NCI-H187 (cell line): ENCODE measurements around the gene MARK4.
"Not testable (repeated sequence)": the region's sequence is repeated elsewhere in the genome, so short reads cannot be mapped to it uniquely, and the experiment has no call there.

ENCODE experiments used
- DNase-seq, 2 experiments: peaks; one replicate each; lab custom pipeline; 2025; lab: John Stamatoyannopoulos, UW

The MARK4 gene

GRCh38 chr19:45305421-45305820 lies 54.4 kb downstream of the MARK4 start:
- no peak for DNase-seq

- no peak for DNase-seq
Observed at GRCh38 chr19:45306040-45306439, 55.0 kb downstream of the MARK4 start.

GRCh38 chr19:45306518-45307027 lies 55.5 kb downstream of the MARK4 start:
- DNase-seq, result no peak

DNA sequence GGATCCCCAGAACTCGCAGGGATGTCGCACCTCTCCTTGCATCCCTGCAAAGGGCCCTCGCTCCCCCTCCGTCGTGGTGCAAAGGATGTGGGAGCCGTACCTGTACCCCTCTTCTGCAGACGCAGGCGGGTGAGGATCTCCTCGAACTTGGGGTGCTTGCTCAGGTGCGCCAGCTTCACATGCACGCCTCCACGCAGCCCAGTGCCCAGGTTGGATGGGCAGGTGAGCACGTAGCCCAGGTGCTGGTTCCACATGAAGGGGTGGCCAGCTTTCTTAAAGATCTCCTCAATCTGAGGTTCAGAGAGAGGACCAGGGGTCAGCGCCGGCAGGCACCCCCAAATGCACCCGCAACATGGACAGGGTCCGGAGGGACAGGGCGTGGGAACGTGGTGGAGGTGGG lies 56.3 kb downstream of the MARK4 start:
- DNase-seq, result no peak

- DNase-seq, result not testable (repeated sequence)
Observed at GRCh38 chr19:45309322-45309721, 58.3 kb downstream of the MARK4 start.

DNA sequence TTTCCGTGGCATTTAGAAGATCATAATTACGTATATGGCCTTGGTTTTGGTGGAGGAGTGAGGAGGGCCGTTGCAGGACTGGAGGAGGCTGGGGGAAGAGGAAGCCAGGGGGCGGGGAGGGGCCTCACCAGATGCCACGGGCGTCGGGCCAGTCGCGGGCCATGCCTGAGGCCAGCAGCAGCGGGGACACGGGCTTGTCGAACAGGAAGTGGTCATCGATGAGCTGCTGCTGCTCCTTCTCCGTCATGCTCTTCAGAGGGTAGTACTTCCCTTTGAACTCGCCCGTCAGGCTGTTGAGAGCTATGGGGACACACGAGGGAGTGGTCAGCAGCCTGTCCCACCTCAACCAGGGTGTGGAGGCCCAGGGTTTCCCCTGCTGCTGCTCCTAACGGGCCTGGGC lies 60.5 kb downstream of the MARK4 start:
- DNase-seq, result no peak

DNA sequence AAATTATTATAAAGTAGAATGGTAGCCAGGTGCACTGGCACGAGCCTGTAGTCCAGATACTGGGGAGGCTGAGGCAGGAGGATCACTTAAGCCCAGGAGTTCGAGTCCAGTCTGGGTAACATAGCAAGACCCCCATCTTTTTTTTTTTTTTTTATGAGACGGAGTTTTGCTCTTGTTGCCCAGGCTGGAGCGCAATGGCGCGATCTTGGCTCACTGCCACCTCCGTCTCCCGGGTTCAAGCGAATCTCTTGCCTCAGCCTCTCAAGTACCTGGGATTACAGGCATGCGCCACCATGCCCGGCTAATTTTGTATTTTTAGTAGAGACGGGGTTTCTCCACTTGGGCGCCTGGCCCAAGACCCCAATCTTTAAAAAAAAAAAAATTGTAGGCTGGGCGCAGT lies 61.2 kb downstream of the MARK4 start:
- DNase-seq, result not testable (repeated sequence)

DNA sequence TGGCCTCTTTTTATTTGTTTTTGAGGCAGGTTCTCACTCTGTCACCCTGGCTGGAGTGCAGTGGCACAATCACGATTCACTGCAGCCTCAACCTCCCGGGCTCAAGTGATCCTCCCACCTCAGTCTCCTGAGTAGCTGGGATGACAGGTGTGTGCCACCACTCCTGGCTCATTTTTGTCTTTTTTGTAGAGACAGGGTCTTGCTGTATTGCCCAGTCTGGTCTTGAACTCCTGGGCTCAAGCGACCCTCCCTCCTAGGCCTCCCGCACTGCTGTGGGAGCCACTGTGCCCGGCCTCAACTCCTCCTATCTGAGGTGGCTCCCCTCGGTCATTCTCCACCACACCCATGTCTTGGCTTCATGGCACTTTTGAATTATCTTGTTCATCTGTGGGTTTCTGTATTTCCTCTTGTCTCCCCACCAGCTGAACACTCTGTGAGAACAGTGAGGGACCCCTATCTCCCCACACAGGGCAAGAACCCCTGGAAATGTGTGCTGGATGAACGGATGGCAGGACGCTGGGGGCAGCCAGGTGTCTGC lies 63.7 kb downstream of the MARK4 start:
- DNase-seq, result no peak

GRCh38 chr19:45315304-45315703 lies 64.2 kb downstream of the MARK4 start:
- DNase-seq, result no peak

- DNase-seq, result no peak
Observed at GRCh38 chr19:45320997-45321775, 70.1 kb downstream of the MARK4 start.

DNA sequence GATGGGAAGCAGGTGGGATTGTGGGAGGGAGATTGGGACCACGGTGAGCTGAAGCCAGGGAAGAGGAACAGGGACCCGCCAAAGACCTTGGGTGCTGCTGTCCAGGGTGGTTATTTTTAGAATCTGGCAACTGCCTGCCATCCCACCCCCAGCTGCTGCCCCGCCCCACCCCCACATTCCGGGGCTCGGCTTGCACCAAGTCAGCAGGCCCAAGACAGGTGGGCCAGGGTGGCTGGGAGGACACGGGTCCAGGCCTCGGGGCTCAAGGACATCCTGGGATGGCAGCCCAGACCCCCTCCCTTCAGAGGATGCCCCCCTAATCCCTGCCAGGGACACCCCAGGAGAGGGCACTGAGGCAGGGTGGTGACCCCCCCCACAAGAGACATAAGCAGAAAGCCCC lies 70.8 kb downstream of the MARK4 start:
- no peak for DNase-seq

DNA sequence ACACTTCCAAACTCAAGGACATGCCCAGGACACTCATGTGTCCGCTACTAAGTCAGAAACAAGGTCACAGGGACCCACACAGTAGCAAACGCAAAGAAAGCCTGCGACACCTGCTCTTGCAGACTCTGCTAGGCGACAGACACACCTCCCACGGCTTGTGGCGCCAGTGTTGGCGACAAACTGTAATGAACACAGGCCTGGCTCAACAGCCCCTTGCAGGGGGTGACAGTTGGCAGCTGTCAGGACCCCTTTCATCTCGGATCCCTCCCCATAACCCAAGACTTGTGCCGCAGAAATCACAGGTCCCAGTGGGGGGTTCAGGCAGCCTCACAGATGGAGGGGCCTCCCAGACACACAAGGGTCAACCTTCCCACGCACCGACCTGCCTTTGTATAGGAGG lies 71.2 kb downstream of the MARK4 start:
- no peak for DNase-seq

DNA sequence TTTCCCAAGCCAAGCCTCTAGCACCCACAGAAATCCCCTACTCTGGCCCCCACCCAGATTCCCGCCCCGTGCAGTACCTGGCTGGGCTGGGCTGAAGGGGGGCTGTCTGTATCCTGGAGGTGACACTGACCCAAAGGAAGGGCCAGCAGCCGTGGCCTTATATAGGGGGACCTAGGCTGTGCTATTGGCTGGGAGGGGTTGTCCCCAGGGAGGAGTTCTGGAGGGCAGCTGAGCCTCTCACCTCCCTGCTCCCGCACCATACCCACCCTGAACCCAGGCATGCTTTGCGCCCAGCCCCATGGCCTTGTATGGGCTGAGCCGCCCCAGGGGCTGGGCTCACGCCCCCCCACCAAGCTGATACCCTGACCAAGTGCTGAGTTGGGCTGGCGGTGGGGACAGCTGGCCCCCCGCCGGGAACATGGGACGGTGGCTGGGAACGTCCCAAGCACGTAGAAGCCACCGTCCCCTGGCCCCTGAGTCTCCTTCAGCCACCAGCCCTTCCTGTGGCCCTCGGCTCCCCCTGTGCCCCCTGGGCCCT lies 71.7 kb downstream of the MARK4 start, which contains the start of gene CKM:
Gene CKM, minus strand, starts transcription at position 132 of the 538 bp plus-strand sequence. CDS start 3,162 bp downstream, outside the sequence.
- DNase-seq, result no peak

- DNase-seq, result no peak
Observed at GRCh38 chr19:45323671-45324081, 72.6 kb downstream of the MARK4 start.

DNA sequence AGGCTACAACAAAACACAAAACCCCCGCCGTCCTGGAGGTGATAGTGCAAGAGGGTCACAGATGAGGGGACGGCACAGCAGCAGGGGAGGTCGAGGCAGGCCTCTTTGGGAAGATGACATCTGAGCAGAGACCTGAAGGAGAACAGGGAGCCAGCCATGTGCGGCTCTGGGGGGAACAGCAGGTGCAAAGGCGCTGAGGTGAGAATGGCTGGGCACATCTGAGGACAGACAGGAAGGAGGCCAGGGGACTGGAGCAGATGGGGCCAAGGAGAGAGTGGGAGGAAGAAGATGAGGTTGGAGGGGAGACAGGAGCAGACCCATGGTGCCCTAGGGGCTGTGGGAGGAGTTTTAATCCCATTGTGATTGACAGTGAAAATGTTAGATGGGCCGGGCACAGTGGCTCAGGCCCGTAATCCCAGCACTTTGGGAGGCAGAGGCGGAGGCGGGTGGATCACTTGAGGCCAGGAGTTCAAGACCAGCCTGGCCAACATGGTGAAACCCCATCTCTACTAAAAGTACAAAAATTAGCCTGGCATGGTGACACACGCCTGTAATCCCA lies 73.4 kb downstream of the MARK4 start:
- DNase-seq, result no peak

- DNase-seq, result no peak
Observed at GRCh38 chr19:45327404-45328143, 76.5 kb downstream of the MARK4 start.

DNA sequence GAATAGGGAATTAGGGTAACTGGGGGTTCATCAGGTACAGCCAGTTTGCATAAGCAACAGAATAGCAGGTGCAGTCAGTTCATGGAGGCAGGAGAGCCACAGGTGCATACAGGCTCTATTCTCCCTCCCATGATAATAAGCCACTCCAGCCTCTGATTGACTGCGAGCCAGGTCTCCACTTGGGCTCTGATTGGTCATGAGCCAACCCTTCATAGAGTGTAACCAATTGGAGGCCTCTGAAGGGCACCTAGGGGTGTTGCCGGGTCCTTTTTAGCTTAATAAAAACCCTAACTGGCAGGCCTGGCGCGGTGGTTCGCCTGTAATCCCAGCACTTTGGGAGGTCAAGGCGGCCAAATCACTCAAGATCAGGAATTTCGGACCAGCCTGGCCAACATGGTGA lies 80.3 kb downstream of the MARK4 start:
- no peak for DNase-seq

GRCh38 chr19:45333609-45334303 lies 82.7 kb downstream of the MARK4 start:
- DNase-seq, result no peak

DNA sequence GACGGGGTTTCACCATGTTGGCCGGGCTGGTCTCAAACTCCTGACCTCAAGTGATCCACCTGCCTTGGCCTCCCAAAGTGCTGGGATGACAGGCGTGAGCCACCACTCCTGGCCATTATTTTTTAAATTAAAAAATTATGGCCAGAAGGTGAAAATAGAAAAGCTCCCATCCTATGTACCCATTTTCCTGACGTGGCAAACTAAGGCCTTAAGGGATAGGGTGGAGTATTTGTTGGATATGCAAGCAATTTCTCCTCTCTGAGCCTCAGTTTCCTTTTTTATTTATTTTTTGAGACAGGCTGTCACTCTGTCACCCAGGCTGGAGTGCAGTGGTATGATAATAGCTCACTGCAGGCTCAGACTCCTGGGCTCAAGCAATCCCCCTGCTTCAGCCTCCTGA lies 83.8 kb downstream of the MARK4 start:
- DNase-seq, result not testable (repeated sequence)

GRCh38 chr19:45336696-45337251 lies 85.7 kb downstream of the MARK4 start:
- no peak for DNase-seq

GRCh38 chr19:45339629-45340028 lies 88.6 kb downstream of the MARK4 start:
- DNase-seq, result no peak
